SK-N-DZ (cell line): ENCODE measurements around the gene FOXL2.
"Not testable (repeated sequence)": the region's sequence is repeated elsewhere in the genome, so short reads cannot be mapped to it uniquely, and the experiment has no call there.

ENCODE experiments used
- DNase-seq: peaks from one replicate; pipeline ENCODE4 v3.0.0-alpha.2; 2015; ENCODE audit warnings: low spot score

Gene FOXL2

GRCh38 chr3:138933068-138933668 lies 13.8 kb downstream of the FOXL2 start:
- no peak for DNase-seq

GRCh38 chr3:138928727-138929372 lies 18.1 kb downstream of the FOXL2 start:
- DNase-seq, result no peak

GRCh38 chr3:138923531-138923994 lies 23.4 kb downstream of the FOXL2 start:
- peak; percentile 77 for DNase-seq

- not testable (repeated sequence) for DNase-seq
These were observed 24.5 kb downstream of the FOXL2 start for GRCh38 chr3:138922400-138922799.

- DNase-seq, result no peak
These were observed 25.3 kb downstream of the FOXL2 start for GRCh38 chr3:138921316-138922292.

GRCh38 chr3:138919325-138919724 lies 27.6 kb downstream of the FOXL2 start:
- DNase-seq, result no peak

- no peak for DNase-seq
These were observed 30.1 kb downstream of the FOXL2 start for GRCh38 chr3:138916824-138917223.

- peak; percentile 82 for DNase-seq
These were observed 31.1 kb downstream of the FOXL2 start for GRCh38 chr3:138915503-138916498.

GRCh38 chr3:138914870-138915502 lies 32.0 kb downstream of the FOXL2 start:
- DNase-seq, result no peak

GRCh38 chr3:138913766-138914165 lies 33.2 kb downstream of the FOXL2 start:
- DNase-seq, result no peak

- no peak for DNase-seq
These were observed 34.7 kb downstream of the FOXL2 start for GRCh38 chr3:138912237-138912636.

- DNase-seq, result no peak
These were observed 35.3 kb downstream of the FOXL2 start for GRCh38 chr3:138911621-138912020.

- no peak for DNase-seq
These were observed 37.0 kb downstream of the FOXL2 start for GRCh38 chr3:138909904-138910303.

- DNase-seq, result no peak
These were observed 38.1 kb downstream of the FOXL2 start for GRCh38 chr3:138908846-138909245.

- DNase-seq, result no peak
These were observed 39.4 kb downstream of the FOXL2 start for GRCh38 chr3:138907539-138907938.

- DNase-seq, result no peak
These were observed 44.8 kb downstream of the FOXL2 start for GRCh38 chr3:138902171-138902570.

- DNase-seq, result no peak
These were observed 45.4 kb downstream of the FOXL2 start for GRCh38 chr3:138901567-138901966.

- DNase-seq, result no peak
These were observed 47.5 kb downstream of the FOXL2 start for GRCh38 chr3:138899351-138899991.

- no peak for DNase-seq
These were observed 48.2 kb downstream of the FOXL2 start for GRCh38 chr3:138898708-138899107.

GRCh38 chr3:138898301-138898700 lies 48.6 kb downstream of the FOXL2 start:
- DNase-seq, result no peak
